ENCODE measurements around the gene MICALL2.

DNA sequence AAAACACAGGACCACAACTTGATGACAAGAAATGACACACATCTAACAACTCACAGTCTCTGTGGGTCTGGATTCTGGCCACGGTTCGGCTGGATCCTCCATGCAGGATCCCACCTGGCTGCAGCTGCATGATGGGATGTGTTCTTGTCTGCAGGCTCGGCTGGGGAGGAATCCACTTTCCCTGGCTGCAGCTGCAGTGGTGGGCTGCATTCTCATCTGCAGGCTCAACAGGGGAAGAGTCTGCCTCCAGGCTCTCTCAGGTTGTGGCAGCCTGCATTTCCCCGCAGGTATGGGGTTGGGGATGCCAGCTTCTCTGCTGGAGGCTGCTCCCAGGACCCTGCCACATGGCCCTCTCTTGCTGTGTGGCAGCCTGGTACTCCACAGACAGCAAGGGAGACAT, 64.9 kb downstream of the MICALL2 start:
- TF ChIP-seq, protein P1, sequence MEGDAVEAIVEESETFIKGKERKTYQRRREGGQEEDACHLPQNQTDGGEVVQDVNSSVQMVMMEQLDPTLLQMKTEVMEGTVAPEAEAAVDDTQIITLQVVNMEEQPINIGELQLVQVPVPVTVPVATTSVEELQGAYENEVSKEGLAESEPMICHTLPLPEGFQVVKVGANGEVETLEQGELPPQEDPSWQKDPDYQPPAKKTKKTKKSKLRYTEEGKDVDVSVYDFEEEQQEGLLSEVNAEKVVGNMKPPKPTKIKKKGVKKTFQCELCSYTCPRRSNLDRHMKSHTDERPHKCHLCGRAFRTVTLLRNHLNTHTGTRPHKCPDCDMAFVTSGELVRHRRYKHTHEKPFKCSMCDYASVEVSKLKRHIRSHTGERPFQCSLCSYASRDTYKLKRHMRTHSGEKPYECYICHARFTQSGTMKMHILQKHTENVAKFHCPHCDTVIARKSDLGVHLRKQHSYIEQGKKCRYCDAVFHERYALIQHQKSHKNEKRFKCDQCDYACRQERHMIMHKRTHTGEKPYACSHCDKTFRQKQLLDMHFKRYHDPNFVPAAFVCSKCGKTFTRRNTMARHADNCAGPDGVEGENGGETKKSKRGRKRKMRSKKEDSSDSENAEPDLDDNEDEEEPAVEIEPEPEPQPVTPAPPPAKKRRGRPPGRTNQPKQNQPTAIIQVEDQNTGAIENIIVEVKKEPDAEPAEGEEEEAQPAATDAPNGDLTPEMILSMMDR (IDR thresholded peaks at IDR 0.05; ENCODE audit: poor library complexity, severe bottlenecking) = no peak
- TF ChIP-seq POLR2AphosphoS5 (IDR thresholded peaks at IDR 0.05) (no peak), EZH2 (IDR thresholded peaks at IDR 0.05; ENCODE audit: borderline replicate concordance, insufficient read depth, low read length, poor library complexity, severe bottlenecking) (no peak), SMC3 (conservative IDR thresholded peaks at IDR 0.05; ENCODE audit: poor library complexity) (no peak)

Measured in neural cell (in vitro differentiated cells).